NCI-H82 (cell line): Measurements from ENCODE around the gene CATSPERZ.

ENCODE experiments used
- DNase-seq: peaks from one replicate; lab custom pipeline; 2025; lab: John Stamatoyannopoulos, UW

Gene CATSPERZ

GRCh38 chr11:64285885-64286800 lies 14.0 kb upstream of the CATSPERZ start:
- no peak for DNase-seq

- DNase-seq: no peak
These were observed 13.4 kb upstream of the CATSPERZ start for GRCh38 chr11:64286801-64287159.

GRCh38 chr11:64287676-64288352 lies 12.3 kb upstream of the CATSPERZ start:
- DNase-seq: no peak

DNA sequence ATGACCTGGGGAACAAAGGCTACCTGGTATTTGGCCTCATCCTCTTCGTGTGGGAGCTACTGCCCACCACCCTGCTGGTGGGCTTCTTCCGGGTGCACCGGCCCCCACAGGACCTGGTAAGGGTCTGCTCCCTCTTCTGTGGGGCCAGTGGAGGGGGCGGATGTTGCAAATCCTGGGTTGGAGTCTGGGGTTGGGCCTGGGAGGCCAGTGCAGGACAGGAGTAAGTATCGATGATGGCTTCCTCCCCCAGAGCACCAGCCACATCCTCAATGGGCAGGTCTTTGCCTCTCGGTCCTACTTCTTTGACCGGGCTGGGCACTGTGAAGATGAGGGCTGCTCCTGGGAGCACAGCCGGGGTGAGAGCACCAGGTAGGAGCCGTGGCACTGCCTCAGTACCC lies 11.8 kb upstream of the CATSPERZ start:
- no peak for DNase-seq

DNA sequence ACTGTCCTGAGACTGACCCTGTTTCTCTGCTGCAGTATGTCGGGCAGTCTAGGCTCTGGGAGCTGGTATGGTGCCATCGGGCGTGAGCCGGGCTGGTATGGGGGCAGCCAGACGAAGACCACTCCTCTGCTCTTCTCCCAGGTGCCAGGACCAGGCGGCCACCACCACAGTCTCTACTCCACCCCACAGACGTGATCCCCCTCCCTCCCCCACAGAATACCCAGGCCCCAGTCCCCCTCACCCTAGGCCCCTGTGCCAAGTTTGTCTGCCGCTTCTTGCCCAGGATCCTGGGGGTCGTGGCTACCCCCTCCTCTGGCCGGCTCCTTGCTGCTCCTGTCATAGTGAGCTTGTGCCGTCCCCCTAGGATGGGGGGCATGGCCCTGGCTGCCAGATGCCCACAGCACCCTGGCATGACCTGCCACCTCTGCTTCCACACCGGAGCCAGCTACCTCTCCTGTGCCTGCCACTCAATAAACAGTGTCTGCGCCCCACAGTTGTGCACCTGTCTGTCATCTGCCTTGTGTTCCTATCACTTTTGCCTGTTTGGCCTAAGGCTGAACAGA lies 11.1 kb upstream of the CATSPERZ start:
- DNase-seq: no peak

DNA sequence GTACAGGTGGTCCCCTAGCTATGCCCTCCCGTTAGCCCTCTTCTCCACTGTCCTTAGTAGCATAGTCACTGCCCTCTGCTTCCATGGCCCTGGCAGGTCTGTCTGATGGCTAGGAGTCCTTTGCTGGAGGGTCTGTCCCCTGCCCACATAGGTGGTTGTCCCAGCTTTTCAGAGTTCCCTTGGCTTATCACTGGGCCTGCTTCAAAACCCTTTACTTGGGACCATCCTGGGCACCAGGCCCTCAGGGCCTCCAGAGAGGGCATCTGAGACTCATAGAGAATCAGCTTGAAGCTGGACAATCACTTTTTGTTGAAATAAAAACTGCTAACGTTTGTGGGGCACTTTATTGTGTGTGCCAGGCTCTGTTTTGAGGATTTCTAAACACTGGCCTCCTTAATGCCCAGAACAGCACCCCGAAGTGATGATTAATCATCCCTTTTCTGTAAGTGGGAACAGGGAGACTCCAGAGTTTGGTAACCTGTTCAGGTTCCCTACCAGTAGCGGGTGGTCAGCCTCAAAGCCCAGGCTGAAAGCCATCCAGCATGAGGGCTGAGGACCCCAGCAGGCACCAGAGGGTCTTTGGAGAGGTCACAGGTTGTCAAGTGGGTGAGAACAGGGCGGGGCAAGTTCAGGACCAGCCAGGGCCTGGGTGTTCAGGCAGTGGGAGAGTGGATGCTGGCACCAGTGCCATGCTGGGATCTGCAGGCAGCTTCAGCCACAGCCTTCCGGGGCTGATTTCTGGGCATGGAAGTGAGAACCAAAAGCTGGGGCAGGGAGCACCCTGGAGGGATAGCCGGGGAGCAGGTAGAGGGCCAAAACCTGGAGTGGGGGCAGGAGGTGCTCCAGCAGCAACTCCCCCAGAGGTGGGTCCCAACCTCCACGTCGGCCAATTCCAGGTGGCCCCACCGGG lies 9.6 kb upstream of the CATSPERZ start:
- no peak for DNase-seq

DNA sequence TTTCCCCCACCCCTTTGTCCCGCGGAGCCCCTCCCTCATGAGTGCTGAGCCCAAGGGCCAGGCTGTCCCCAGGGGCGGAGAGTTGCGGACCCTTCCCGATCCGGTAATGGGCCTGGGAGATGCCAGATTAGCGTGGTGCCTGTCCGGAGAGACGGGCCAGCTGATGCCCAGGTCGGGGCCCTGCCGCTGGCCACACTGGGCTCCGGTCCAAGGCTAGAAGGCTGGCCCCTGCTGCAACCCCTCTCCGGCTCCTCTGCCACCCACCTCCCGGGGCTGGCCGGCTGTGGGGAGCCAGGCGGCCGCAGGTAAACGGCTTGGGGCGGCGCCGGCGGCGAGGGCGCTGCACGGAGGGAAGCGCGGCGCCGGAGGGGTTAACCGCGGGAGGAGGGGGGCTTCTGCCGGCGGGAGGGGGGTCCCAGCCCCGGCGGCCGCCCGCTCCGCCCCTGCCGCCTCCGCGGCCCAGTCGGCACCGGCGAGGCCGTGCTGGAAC lies 8.9 kb upstream of the CATSPERZ start, which contains the start of gene KCNK4:
KCNK4 (plus strand) TSS at position 41 of the 490 bp plus-strand sequence. CDS start 1,717 bp downstream, outside the sequence.
- no peak for DNase-seq

DNA sequence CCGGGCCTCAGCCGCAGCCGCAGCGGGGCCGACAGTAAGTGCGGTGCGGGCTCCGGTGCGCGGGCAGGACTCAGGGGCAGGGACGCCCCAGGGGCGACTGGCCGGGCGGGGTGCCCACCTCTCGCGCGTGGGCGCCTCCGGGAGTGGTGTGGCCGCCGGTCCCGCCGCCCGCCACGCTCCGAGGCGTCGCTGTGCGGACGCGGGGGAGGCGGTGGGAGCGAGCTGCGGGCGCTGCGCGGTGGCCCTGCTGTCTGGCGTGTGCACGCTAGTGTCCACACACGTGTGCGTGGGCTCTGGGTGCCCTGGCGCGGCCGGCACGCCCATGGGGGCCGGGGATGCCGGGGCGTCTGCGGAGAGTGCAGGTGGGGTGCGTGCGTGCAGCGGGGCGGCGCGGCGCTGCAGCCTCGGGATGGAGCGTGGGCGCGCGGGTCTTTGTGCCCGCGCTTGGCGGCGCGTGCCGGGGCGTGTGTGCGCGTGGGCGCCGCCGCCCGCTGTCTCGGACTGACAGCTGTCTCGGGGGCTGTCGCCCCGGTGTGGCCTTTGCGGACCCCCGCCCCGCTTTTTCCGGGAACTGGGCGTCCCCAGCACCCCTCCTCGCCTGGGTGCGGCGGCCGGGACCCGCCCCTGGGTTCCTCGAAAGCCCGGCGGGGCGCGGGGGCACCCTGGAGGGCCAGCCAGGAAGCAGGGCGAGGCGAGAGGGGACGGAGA lies 8.3 kb upstream of the CATSPERZ start:
- no peak for DNase-seq

DNA sequence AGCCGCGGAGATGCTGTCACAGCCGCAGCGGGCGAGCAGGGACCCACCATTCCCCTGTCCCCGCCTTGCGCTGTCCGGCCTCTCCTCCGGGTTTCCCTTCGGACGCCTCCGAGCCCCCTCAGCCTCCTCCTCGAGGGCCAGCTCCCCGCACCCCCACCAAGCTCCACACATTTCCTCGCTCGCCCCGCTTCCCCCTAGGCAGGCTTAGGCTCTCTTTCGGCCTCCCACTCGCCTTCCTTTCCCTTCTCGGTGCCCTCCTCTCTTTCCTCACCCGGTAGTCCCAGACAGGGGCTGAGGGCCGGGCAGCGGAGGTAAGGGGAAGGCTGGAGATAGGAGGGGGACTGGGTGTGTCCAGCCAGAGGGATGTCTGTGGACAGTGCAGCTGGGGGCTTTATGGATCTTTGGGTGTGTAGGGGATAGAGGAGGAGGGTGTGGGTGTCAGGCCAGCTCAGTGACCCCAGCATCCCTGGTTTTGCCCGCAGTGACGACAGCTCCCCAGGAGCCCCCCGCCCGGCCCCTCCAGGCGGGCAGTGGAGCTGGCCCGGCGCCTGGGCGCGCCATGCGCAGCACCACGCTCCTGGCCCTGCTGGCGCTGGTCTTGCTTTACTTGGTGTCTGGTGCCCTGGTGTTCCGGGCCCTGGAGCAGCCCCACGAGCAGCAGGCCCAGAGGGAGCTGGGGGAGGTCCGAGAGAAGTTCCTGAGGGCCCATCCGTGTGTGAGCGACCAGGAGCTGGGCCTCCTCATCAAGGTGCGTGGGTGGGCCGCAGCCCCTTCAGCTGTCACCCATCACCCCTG lies 7.5 kb upstream of the CATSPERZ start:
- DNase-seq: no peak

DNA sequence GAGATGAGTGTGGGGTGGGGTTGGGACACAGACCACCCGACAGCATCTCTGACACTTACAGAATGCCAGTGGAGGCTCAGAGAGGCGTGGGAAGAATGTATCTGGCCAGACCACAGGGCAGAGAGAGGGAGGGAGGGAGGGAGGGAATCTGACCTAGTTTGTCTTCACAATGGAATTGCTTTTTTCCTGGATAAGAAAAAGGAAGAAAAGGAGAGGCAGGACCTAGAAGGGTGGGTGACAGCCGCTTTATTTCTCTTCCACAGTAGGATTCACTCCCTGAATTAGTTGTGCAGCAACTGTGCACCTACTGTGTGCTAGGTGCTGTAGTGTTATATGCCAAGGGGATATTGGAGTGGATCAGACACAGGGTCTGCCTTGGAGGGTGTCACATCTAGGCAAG lies 5.4 kb upstream of the CATSPERZ start:
- DNase-seq: no peak

DNA sequence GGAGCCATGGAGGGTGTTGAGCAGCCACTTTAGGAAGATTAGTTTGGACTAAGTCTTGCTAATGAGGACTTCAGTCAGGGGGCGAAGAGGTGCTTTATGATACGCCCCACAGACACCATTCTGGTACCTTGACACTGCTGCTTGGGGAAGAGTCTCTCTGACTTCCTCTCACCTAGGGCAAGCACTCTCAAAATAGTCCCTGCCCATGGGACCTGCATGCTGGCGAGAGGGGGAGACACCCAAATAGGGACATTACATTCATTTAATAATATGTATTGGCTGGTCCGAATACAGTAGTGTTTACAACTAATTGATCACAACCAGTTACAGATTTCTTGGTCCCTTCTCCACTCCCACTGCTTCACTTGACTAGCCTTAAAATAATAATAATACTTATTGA lies 4.4 kb upstream of the CATSPERZ start:
- DNase-seq: no peak

DNA sequence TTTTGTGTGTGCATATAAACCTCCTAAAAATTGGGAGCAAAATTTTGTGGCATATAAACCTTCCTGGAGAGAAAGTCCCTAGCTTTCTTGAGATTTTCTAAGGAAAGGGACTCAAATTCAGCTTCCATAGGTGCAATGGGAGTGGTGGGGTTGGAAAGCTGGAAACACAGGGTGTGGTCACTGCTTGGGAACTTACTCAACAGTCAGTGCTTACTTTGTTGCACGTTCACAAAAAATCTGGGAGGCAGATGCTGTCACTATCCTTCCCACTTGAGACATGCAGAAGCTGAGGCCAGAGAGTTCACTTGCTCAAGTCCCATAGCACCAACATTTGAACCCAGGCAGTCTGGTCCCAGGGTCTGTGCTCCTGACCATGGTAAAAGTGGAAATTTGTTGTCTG lies 3.9 kb upstream of the CATSPERZ start:
- no peak for DNase-seq

DNA sequence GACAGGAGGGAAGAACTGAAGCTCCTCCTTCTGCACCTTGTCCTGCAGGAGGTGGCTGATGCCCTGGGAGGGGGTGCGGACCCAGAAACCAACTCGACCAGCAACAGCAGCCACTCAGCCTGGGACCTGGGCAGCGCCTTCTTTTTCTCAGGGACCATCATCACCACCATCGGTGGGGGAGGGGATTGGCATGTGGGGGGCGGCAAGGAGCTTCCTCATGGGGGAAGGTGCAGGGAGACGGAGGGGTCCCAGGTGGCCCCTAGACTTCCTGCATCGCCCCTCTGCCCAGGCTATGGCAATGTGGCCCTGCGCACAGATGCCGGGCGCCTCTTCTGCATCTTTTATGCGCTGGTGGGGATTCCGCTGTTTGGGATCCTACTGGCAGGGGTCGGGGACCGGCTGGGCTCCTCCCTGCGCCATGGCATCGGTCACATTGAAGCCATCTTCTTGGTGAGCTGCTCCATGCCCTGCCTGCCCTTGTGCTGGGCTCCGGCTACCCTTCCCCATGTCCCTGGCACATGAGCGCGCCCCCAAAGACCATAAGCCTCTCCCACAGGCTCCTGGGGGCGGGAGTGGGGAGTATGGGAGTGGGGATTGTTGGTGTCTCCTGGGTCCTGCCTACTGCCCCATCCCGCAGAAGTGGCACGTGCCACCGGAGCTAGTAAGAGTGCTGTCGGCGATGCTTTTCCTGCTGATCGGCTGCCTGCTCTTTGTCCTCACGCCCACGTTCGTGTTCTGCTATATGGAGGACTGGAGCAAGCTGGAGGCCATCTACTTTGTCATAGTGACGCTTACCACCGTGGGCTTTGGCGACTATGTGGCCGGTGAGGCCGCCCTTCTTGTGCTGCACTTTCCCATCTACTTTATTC lies 3.1 kb upstream of the CATSPERZ start:
- no peak for DNase-seq

DNA sequence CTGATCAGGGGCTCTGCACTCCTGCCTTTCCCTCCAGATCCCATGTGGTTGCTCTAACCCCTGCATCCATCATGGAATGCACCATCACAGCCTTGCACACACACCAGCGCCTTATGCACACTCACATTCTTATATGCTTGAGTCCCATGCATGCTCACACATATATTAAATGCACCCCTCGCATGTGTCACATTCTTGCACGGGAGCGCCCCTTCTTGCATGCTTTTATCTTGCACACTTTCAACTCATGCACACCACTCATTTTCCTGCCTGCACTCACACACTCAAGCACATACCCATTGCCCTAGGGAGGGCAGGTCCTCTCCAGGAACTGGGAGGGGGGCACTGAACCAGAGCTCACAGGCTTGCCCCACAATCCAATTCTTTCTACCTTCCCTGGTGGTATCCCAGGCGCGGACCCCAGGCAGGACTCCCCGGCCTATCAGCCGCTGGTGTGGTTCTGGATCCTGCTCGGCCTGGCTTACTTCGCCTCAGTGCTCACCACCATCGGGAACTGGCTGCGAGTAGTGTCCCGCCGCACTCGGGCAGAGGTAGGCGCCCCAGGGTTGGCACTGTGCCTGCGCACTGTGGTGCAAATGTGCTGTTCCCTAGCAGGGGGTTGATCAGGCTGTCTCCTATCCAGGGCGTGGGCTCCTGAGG lies 2.3 kb upstream of the CATSPERZ start:
- DNase-seq: no peak

- no peak for DNase-seq
These were observed 952 bp upstream of the CATSPERZ start for GRCh38 chr11:64298966-64299846.

DNA sequence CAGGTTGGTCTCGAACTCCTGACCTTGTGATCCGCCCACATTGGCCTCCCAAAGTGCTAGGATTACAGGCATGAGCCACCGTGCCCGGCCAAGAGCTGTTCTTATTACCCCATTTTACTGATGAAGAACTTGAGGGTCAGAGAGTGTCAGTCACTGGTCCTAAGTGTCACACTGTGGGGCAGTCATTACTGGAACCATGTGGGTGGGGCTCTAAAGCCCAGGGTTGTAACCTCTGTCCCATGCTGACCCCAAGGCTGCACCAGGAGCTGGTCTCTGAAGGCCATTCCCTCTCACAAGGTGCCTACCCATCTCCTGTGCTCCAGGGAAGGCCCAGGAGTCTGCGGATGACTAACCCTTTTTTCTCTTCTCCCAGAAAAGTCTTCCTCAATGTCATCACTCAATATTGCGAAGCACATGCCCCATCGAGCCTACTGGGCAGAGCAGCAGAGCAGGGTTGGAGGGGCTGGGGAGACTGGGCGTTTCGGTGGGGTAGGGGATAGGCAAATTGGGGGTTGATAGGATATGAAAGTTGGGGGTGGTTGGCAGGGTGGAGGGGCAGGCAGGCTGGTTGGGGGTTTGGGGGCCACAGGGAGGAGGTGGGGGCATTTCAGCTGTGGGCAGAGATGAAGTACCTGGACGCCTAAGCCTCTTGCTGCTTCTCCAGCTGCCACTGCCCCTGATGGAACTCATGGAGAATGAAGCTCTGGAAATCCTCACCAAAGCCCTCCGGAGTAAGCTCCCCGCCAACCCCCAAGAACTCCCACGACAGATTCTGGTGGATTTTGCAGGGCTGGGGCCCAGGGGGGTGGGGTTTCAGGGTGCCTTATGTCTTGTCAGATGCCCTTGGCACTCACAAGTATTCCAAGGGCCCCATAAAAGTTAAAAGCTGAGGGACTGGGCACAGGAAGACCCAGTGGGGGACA lies 3.2 kb downstream of the CATSPERZ start:
- no peak for DNase-seq

DNA sequence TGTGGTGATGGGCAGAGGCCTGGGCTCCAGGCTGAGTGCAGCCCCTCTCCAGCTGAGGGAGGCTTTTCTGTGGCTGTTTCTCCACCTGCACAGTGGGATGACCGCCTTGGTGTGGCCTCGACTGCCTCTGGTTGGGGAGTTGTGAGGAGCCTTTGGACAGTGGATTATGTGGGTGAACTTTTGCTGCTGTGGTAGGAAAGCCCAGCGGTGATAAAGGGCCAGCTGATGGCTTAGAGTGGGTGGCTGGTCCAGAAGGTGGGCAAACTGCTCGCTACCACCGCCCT lies 3.8 kb downstream of the CATSPERZ start:
- DNase-seq: no peak
